GM18951 (cell line): Measurements from ENCODE around the gene RPL3.

ENCODE experiments used
- POLR2A ChIP-seq: IDR thresholded peaks from 4 replicates; pipeline ENCODE4 v1.6.1; 2011; ENCODE audit warnings: mild to moderate bottlenecking; ENCODE audit not compliant: insufficient read length, insufficient read depth; ENCODE audit errors: extremely low read depth
- in situ Hi-C: fragments of 300-500 bp; cut with MboI; formaldehyde crosslinking; loops from one replicate; pipeline ENCODE4 v1.12.0; 2022; ENCODE audit warnings: low sequenced_read_pairs, mixed read lengths, inconsistent platforms; ENCODE audit not compliant: unreplicated experiment

The RPL3 gene

DNA sequence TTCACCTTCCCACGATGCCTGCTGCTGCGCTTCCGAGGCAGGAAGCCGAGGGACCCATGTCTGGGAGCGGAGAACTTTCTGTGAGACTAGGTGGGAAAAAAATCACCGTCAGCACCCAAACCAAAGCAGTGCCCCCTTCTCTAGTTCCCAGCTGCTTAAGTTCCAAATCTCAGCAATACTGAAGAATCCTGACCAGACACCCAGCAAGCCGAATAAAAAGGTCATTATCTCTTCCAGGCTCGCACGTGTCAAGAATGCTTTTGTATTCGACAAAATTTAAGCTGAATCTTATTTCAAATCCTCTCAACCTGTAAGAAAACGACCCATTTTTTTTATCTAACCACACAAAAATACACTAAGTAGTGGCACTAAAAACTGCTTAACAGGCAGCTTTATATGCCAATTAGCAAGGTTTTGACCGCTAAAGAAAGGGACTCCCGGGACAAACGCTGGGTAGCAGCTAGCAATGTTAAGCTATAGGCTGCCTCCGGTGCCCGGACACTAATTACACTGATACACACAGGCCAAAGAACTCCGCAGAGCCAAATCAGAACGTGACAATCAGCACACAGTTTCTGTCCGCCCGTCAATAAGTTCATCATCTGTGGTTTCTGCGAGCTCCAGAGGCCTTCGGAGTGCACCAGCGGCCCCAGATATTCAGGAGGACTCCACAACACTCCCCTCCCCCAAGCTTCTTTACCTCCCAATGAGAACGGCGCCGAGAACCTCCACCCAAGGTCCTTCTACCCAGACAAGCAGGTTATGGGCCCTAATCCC, 728 bp downstream of the RPL3 start:
- TF ChIP-seq POLR2A: no peak
- in situ Hi-C loops: loop anchor here (25.0 kb wide), 1 partner anchor 306 kb away; the partner anchor contains the start of genes APOBEC3C and APOBEC3D

DNA sequence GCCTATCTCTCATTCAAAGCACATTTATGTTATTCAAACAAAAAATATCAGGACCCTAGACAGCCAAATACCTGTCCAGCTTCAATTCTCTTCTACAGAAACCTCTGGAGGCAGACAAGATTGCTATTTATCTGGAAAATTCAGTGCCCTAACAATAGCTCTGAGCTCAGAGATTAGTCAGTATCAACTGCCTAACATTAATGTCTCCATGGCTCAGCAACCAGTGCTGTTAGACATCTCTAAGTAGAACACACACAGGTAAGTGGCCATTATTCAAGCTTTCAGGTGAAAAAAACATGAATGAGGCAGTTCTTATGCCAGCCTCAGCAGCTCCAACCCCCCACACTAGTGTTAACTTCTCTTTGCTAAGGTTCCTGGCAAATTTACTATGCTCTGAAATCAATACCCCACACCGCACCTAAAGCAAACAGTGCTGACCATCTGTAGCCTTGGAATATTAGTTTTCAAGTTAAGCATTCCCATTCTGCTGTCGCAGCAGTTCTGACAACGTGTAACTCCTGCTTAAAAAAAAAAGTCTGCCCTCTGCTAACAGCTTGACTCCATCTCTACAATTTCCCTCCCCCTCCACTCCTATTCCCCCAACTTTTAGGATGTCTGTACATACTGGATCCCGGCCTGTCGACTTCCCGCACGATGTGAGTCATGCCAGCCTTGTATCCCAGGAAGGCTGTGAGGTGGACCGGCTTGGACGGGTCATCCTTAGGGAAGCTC, 1.5 kb downstream of the RPL3 start:
- in situ Hi-C loops: loop anchor here (25.0 kb wide), 1 partner anchor 306 kb away; the partner anchor contains the start of genes APOBEC3C and APOBEC3D
- peak; percentile 14 for TF ChIP-seq POLR2A

DNA sequence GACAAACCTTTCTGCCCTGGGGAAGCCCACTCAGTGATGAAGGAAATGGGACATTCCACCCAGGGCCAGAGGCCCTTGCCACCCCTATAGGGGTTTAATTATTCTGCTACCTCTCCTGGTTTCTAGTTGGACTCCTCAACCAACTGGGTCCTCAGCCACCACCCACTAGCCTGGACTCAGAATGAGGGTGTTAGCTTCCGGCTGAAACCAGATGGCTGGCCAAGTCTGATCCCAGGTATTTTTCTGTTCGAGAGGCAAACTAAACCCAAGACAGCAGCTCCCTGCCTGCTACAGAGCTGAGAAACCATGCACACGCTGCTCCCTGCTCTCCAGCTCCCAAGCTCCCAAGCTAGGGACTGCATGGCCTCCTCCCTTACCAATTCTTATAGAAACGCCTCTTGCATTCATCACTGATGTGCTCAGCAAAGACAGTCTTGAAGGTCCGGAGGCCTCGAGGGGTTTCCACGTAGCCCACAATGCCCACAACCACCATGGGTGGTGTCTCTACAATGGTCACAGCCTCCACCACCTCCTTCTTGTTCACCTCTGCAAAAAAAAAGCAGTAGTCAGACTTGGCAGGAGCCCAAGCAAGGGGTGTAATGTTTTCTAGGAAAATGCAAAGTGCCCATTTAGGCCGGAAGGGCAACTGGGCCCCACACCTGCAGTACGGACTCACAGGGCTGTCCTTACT, 2.2 kb downstream of the RPL3 start:
- in situ Hi-C loops: loop anchor here (25.0 kb wide), 1 partner anchor 305 kb away; the partner anchor contains the start of genes APOBEC3C and APOBEC3D
- peak; percentile 4 for TF ChIP-seq POLR2A

DNA sequence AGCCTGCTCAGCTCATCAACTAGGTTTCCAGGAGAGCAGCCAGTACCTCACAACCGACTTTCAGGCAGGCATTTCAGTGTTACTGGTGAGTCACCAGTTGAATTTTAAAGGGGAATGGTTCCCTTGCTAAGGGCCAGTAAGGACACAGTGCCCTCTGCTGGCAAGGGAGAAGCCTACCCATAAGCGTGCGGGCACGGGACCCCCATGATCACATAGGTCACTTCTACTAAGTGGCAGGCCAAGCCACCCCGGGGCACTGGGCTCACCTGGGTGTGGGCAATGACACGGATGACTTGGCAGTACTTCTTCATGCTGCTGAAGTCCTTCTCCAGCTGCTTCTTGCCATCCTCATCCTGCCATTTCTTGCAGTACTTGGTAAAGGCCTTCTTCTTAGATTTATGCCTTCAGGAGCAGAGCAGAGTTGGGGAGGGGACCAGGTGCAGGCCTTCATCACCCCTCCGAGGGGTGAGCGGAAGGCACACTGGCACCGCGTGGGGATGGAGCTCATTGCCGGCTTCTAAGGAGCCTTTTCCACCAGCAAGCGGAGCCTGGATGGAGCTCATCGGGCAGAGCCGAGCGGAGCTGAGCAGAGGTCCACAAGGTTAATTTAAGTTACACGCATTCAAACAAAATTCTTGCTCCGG, 2.9 kb downstream of the RPL3 start:
- no peak for TF ChIP-seq POLR2A

DNA sequence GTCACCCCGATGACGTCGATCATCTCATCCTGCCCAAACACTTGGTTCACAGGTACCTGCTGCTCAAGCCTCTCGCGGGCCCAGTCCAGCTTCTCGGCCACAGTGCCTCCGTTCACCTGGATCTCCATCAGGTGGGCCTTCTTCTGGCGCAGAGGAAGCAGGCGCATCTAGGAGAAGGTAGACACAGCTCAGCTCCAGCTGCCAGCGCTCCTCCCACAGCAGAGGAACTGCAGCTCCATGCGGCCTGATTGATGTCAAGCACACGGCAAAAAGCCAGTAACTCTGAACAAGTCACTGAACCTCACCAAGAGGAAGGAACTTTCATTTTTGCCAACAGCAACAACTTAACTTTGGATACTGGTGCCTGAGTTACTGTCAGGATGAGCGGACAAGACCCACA, 4.0 kb downstream of the RPL3 start:
- in situ Hi-C loops: loop anchor here (25.0 kb wide), 1 partner anchor 303 kb away; the partner anchor contains the start of genes APOBEC3C and APOBEC3D
- no peak for TF ChIP-seq POLR2A

More for the DNA sequence above, 2.9 kb downstream of the RPL3 start:
- in situ Hi-C loops: loop anchor here (25.0 kb wide), 1 partner anchor 304 kb away; the partner anchor contains the start of genes APOBEC3C and APOBEC3D

DNA sequence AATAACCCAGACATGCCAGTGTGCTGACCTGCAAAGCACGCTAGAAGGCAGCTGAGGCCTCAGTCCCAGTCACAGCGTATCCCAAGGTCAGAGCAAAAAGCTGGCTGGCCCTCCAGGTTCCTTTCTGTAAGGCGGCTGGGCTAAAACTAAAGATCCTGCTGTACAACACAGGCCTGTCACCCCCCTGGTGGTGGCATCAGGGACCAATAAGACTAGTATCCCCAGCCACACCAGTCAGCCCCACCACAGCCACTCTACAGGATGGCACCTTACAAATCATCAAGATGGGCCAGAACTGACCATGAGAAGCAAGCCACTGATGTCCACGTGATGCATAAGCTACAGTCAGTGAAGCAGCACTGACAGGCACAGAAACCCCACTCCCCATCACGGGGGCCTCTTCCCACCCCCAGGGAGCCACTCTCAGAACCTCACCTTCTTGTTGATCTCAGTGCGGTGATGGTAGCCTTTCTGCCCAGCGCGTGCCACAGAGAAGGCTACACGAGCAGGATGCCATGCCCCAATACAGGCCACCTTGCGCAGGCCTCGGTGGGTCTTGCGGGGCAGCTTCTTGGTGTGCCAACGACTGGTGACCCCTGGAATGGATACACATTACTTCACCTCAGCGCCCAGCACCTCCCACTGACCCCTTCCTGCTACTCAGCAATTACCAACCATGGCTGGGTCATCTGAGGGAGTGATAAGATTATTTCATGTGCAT, 5.0 kb downstream of the RPL3 start:
- TF ChIP-seq POLR2A: no peak
- in situ Hi-C loops: loop anchor here (25.0 kb wide), 1 partner anchor 302 kb away; the partner anchor contains the start of genes APOBEC3C and APOBEC3D

DNA sequence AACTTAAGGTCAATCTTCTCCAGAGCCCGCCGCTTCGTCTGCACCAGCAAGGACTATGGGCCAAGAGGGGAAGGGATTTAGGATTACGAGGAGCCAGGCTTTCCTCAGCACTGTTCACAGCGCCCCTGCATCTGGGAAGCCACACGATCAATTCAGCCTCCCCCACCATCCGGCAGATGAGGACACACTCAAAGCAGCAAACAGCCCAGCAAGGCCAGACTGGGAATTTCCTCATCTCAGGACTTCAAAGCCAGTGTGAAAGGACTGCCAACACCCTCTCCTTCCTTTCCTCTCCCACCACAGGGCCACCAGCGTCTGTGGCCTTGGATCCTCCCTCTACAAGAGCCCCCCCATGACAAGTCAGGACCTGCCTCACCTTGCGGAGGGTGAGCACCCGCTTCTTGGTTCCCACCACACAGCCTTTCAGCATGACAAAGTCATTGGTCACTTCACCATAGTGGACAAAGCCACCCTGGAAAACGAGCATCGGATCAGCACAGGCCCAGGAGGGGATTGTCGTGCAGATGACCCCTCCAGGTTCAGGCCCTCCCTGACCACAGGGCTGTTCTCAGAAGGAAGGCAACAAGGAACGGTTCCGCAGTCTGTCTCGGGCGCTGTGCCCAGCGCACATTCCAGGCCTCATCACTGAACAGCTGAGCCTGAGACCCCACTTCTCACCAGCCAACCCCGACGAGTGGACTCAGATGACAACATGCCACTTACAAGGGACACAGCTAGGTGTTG, 6.0 kb downstream of the RPL3 start:
- in situ Hi-C loops: loop anchor here (25.0 kb wide), 1 partner anchor 301 kb away; the partner anchor contains the start of genes APOBEC3C and APOBEC3D
- peak; percentile 9 for TF ChIP-seq POLR2A

DNA sequence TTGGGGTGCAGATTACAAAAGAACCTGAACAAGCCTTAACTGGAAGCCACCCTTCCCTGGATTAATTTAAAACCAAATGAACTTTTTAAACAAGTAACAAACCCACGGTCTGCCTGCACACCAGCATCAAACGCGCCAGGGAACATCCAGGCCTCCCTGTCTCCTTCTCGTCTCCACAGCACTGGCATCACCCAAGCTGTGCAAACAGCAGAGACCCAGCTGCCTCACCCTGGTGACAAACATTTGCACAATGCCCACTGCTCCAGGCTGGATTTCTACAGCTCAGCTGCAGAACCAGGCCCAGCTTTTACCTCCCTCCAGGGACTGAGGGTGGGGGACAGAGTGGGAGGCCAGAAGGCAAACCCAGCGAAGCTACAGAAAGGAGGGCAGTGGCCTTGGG, 7.0 kb downstream of the RPL3 start:
- TF ChIP-seq POLR2A: peak; percentile 5
- in situ Hi-C loops: loop anchor here (25.0 kb wide), 1 partner anchor 300 kb away; the partner anchor contains the start of genes APOBEC3C and APOBEC3D

DNA sequence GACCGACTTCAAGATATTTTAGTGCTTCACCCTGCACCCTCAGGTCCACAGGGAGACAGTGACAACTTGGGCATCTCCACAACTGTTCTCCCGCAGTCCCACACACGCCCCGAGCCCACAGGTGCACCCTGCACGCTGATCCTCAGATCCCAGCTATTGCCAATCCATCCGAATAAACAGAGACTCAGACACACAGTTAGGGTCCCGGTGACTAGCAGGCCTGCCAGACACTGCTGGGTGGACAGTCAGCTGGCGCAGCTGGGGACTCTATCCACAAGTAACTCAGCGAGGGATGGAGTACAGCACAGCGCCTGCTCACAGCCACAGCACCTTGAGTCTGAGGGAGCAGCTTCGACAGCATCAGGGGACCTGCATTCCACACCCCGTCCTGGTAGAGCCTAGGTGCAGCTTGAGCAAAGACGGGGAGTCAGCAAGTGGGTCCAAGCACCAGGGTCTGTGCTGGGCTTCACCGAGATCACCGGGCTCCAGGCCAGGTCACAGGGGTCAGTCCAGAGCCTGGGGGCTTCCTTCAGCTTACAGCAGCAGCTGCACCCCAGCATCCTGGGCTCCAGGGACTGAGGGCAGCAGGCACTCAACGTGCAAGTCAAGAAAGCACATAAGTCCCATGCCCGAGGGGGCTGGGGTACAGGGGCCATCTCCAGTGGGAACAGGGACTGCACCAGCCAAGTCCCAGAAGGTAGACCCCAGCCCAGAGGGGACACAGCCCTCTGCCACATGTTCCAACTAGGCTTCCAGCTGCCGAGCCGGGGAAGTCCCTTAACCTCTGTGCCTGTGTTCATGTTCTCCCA, 7.6 kb downstream of the RPL3 start:
- in situ Hi-C loops: loop anchor here (25.0 kb wide), 1 partner anchor 299 kb away; the partner anchor contains the start of genes APOBEC3C and APOBEC3D
- TF ChIP-seq POLR2A: peak; percentile 28
